A549 (cell line): ENCODE results near the gene CES1.

Experiments
- CHD2 ChIP-seq: fragments of 150-350 bp; IDR thresholded peaks from 2 replicates; pipeline ENCODE4 v1.6.1; 2014; ENCODE audit warnings: low read length; ENCODE audit not compliant: partially characterized antibody
- CHD4 ChIP-seq: fragments of 200-600 bp; sonication (generic); IDR thresholded peaks from 2 replicates; pipeline ENCODE4 v1.6.1; 2016; ENCODE audit warnings: antibody characterized with exemption, mild to moderate bottlenecking, borderline replicate concordance
- CTCF ChIP-seq: fragments of >200 bp; sonication (Bioruptor Twin); formaldehyde crosslinking; IDR thresholded peaks from 3 replicates; pipeline ENCODE4 v1.5.1; 2016
- EHMT2 ChIP-seq: fragments of 200-600 bp; sonication (generic); IDR thresholded peaks from 2 replicates; pipeline ENCODE4 v1.6.1; 2016; ENCODE audit warnings: antibody characterized with exemption, low read depth, mild to moderate bottlenecking, moderate library complexity
- GATA3 ChIP-seq: IDR thresholded peaks from 2 replicates; pipeline ENCODE4 v1.6.1; 2012; ENCODE audit warnings: borderline replicate concordance
- USF2 ChIP-seq: fragments of 450-650 bp; IDR thresholded peaks from 2 replicates; pipeline ENCODE4 v1.6.1; 2014; ENCODE audit warnings: antibody characterized with exemption

GRCh38 chr16:55868137-55868536 is 35.2 kb upstream of the CES1 start:
- no peak for TF ChIP-seq CTCF
- TF ChIP-seq GATA3, result no peak
- TF ChIP-seq USF2, result no peak
- TF ChIP-seq EHMT2, result no peak
- TF ChIP-seq CHD2, result no peak
- no peak for TF ChIP-seq CHD4
